D721Med (cell line): ENCODE data around the gene KIAA1958.

ENCODE experiments used
- DNase-seq: peaks from one replicate; pipeline ENCODE4 v3.0.0; 2011; ENCODE audit warnings: low spot score; ENCODE audit not compliant: insufficient read length
- FAIRE-seq: peaks from 2 replicates; lab custom pipeline; 2011; peaks lifted over from hg19 to GRCh38; lab: Jason Lieb, UNC
- TF ChIP-seq, protein P1 (sequence below): IDR thresholded peaks from 2 replicates; pipeline ENCODE4 v1.5.1; 2012; ENCODE audit warnings: mild to moderate bottlenecking, control low read depth; ENCODE audit not compliant: insufficient read depth; ENCODE audit errors: missing control alignments

The KIAA1958 gene

DNA sequence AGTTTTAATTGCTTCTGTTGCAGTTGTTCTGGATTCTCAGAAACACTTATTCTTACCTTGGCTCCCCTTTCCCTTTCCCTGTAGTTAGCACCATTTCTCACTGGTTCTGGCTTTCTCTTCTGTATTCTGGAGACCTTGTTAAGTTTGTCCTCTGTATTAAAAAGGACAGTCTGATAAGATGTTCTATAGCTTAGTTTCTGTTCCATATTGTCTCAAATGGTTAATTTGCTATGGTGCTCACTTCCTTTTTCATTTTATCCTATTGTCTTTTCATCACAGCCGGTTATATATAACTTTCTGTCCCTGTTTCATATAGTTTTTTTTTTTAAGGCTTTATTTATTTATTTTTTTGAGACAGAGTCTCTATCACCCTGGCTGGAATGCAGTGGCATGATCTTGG is 41.4 kb upstream of the KIAA1958 start:
- DNase-seq: no peak
- TF ChIP-seq, protein P1, sequence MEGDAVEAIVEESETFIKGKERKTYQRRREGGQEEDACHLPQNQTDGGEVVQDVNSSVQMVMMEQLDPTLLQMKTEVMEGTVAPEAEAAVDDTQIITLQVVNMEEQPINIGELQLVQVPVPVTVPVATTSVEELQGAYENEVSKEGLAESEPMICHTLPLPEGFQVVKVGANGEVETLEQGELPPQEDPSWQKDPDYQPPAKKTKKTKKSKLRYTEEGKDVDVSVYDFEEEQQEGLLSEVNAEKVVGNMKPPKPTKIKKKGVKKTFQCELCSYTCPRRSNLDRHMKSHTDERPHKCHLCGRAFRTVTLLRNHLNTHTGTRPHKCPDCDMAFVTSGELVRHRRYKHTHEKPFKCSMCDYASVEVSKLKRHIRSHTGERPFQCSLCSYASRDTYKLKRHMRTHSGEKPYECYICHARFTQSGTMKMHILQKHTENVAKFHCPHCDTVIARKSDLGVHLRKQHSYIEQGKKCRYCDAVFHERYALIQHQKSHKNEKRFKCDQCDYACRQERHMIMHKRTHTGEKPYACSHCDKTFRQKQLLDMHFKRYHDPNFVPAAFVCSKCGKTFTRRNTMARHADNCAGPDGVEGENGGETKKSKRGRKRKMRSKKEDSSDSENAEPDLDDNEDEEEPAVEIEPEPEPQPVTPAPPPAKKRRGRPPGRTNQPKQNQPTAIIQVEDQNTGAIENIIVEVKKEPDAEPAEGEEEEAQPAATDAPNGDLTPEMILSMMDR: no peak
- FAIRE-seq: no peak

DNA sequence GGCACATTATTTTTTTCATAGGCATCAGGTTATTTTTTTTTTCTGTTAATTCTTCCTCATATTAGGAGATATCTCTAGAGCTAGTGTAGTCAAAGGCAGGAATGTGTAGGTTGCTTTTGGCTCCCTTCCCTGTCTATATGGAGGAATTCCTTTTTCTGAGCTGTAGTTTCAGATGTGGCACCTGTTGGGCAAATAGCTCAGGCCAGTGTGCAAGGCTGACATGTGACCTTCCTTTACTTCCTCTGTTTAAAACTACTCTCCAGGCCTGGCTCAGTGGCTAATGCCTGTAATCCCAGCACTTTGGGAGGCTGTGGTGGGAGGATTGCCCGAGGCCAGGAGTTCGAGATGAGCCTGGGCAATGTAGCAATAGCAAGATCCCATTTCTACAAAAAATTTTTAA is 40.5 kb upstream of the KIAA1958 start:
- TF ChIP-seq, protein P1: no peak
- DNase-seq: no peak
- FAIRE-seq: no peak

DNA sequence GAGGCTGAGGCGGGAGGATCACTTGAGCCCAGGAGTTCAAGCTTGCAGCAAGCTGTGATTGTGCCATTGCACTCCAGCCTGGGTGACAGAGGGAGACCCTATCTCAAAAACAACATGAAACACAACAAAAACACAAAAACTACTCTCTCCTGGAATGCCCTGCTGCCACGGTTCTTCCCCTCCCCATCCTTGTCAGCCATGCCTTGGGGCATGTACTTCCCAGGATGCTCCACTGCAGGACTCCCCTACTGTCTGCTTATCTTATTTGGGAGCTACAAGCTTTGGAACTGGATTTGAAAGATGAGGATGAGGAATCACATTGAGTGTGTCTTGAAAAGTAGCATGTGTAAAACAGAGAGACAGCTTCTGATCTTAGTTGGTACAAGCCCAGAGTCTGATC is 40.1 kb upstream of the KIAA1958 start:
- TF ChIP-seq, protein P1: no peak
- no peak for FAIRE-seq
- DNase-seq: no peak

DNA sequence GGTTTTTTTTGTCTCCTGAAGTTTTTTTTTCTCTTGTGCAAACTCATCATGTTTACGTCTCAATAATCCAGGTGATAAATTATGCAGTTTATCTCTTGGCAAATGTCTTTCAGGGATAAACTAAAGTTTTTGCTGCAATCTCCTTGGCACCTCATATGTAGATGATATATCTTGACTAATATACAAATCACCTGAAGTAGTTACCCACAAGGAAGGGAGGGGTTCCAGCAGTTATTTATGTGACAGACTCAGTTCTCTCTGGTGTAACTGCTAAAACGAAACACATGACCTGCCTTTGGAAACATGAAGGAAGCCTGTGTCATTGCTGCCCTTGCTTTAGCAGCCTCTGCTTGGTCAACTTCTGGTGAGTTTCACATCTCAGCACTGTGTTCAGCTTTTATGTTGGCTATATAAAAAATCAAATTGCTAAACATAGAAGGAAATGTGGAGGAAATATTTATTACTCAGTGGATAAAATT is 39.3 kb upstream of the KIAA1958 start:
- TF ChIP-seq, protein P1: no peak
- DNase-seq: no peak
- no peak for FAIRE-seq

DNA sequence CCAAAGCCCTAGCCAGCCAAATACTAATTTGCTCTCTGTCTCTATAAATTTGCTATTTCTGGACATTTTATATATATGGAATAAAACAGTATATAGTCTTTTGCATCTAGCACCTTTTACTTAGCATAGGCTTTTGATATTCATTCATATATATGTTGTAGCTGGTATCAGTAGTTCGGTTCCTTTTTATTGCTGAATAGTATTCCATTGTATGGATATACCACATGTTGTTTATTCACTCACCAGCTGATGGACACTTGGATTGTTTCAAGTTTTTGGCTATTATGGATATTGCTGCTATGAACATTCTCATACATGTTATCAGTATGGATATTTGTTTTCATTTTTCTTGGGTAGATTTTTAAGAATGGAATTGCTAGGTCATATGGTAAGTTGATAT is 23.8 kb upstream of the KIAA1958 start:
- TF ChIP-seq, protein P1: no peak
- FAIRE-seq: peak; percentile 41

DNA sequence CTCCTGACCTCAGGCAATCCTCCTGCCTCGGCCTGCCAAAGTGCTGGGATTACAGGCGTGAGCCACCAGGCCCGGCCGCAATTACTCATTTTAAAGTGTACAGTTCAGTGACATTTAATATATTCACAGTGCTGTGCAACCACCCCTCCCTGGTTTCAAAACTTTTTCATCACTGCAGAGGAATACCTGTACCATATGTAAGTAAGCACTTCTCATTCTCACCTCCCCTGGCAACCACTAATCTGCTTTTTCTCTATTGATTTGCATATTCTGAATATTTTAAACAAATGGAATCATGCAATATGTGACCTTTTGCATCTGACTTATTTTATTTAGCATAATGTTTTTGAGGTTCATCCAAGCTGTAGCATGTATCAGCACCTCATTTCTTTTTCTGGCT is 21.3 kb upstream of the KIAA1958 start:
- FAIRE-seq (no peak), DNase-seq (no peak)

More for the DNA sequence above, 23.8 kb upstream of the KIAA1958 start:
- DNase-seq: no peak

DNA sequence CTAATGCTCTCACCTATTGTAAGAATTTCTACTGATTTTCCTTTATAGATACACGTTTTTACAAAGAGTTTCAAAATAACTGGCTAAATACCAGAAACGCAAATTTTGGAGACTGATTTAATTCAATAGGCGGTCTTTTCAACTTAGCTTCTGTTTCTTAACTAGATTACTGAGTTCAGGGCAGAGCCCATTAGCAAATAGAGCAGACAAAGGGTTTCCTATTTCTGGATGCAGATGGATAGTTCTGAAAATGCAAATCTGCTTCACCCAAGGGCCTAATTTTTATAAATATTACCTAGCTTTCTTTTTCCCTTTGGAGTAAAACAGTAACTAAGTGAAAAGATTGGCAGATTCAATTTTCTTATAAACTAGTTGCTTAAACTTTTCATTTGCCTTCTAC is 13.6 kb upstream of the KIAA1958 start:
- DNase-seq (no peak), FAIRE-seq (no peak)
- TF ChIP-seq, protein P1: no peak

More for the DNA sequence above, 21.3 kb upstream of the KIAA1958 start:
- TF ChIP-seq, protein P1: no peak
